Transverse colon (tissue), 4 donors: ENCODE data around the gene EFCAB14.
"Not testable (repeated sequence)": the region's sequence is repeated elsewhere in the genome, so short reads cannot be mapped to it uniquely, and the experiment has no call there.

ENCODE experiments used
- POLR2AphosphoS5 ChIP-seq, 3 donors: sonication (generic); formaldehyde crosslinking; IDR thresholded peaks; one replicate each; pipeline ENCODE4 v1.6.1; 2016; ENCODE audit warnings: antibody characterized with exemption in 3 of 3
- TF ChIP-seq, protein P1 (sequence below), 5 experiments: fragments of 200-600 bp in 3 of 5; fragments of 450-650 bp in 2 of 5; sonication (generic) in 3 of 5; IDR thresholded peaks; 1 replicate in 2 of 5; 2 replicates in 3 of 5; pipeline ENCODE4 v1.5.1; 2016 to 2017; ENCODE audit warnings: antibody characterized with exemption in 5 of 5, inconsistent platforms in 3 of 5, mild to moderate bottlenecking in 2 of 5, moderate library complexity in 1 of 5

DNA sequence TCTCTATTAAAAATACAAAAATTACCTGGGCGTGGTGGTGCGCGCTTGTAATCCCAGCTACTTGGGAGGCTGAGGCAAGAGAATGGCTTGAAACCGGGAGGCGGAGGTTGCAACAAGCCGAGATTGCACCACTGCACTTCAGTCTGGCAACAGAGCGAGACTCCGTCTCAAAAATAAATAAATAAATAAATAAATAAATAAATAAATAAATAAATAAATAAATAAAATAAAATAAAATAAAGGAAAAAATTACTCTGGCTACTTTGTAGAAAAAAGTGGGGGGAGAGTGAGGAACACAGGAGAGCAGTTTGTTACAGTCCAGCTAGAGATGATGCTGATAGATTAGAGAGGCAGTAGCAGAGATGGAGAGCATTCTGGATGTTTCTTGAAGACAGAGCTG, 1.4 kb upstream of the EFCAB14 start:
- not testable (repeated sequence) for TF ChIP-seq POLR2AphosphoS5 (IDR thresholded peaks at IDR 0.05)
- TF ChIP-seq, protein P1, sequence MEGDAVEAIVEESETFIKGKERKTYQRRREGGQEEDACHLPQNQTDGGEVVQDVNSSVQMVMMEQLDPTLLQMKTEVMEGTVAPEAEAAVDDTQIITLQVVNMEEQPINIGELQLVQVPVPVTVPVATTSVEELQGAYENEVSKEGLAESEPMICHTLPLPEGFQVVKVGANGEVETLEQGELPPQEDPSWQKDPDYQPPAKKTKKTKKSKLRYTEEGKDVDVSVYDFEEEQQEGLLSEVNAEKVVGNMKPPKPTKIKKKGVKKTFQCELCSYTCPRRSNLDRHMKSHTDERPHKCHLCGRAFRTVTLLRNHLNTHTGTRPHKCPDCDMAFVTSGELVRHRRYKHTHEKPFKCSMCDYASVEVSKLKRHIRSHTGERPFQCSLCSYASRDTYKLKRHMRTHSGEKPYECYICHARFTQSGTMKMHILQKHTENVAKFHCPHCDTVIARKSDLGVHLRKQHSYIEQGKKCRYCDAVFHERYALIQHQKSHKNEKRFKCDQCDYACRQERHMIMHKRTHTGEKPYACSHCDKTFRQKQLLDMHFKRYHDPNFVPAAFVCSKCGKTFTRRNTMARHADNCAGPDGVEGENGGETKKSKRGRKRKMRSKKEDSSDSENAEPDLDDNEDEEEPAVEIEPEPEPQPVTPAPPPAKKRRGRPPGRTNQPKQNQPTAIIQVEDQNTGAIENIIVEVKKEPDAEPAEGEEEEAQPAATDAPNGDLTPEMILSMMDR (IDR thresholded peaks at IDR 0.05), result not testable (repeated sequence)
